HG03060 (cell line): ENCODE data around the gene MAST4.

Experiments used
- ATAC-seq: cut with Tn5 transposase; IDR thresholded peaks from one replicate; pipeline ENCODE4 v1.9.1; 2021; ENCODE audit warnings: low read depth, moderate number of reproducible peaks; ENCODE audit not compliant: unreplicated experiment

MAST4 gene

DNA sequence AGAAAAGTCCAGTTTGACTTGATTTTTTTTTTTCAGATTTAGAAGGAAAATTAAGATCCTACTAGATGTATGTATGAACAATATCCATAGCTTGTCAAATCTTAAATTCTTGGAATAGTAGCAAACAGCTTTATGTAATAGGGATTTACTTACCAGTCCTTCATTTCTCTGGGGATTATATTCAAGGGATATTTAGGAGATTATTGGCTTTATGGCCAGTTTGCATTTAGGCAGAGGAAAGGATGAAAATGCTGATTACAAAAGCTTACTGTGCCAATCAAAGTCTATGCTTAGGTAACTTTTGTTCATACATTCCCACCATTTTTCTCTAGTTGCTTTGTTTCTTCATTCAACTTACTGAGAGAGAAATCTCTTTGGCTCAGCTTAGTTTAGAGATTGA is 47.9 kb downstream of the MAST4 start:
- ATAC-seq = no peak

DNA sequence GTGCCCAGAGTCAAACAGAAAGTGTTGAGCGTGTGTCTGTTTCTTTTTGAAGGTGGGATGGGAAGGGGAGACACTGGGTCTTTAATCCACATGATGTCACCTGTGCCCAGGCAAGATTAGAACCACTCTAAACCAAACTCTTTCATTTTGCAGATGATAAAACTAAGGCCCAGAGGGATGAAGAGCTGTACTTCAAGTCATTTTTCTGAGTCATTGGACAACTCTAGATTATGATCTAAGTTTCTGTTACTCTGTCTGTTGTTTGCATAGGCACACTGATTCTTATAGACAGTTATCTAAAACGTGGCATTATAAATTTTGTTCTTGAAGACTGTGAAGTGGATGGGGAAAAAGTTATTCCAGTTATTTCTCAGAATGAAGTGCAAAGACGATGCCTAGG is 48.8 kb downstream of the MAST4 start:
- no peak for ATAC-seq

DNA sequence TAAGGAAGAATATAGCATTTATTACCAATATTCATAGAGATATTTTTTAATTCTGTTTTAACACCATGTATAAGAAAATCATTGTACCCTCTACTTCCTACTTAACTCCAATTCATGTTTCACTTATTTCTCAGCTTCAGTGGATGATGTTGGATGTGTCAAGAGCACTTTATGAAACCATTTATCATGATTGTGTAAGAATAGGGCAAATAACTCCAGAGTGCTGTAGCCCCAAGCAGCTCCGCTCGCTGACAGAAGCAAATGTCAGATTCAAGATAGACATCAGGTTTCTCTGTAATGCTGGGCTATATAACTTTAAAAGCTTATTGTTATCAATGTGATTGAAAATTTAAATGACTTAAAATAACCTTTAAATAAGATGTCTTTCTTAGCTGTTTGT is 50.4 kb downstream of the MAST4 start:
- no peak for ATAC-seq

DNA sequence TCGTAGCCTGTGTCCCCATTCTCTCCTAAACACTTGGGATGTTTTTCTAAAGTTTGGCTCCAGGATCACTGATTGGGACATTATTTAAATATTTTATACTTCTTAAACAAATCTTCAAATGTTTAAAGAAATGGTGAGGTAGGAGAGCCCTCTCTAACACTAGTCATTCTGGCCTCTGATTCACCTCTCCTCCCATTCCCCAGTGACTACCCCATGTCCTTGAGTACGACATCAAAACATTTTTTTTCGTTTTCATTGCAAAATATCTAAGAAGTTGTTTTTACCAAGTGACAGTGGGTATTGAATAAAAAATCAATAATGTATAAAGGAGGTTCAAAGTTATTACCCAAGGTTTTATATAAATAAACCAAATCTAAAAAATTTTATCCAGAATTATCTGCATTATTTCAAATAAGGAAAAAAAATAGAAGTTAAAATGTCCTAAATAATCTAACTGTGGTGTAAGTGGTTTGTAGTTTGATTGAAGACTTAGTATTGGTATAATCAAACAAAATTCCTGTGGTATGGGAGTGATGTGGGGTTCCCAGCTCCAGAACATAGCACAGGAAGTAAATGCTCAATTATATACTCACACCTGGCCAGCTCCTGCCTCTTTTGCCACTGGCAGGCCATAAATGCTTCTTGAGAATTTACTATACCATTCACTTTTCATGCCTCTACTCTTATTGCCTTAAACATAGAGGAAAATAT is 51.1 kb downstream of the MAST4 start:
- ATAC-seq = no peak

DNA sequence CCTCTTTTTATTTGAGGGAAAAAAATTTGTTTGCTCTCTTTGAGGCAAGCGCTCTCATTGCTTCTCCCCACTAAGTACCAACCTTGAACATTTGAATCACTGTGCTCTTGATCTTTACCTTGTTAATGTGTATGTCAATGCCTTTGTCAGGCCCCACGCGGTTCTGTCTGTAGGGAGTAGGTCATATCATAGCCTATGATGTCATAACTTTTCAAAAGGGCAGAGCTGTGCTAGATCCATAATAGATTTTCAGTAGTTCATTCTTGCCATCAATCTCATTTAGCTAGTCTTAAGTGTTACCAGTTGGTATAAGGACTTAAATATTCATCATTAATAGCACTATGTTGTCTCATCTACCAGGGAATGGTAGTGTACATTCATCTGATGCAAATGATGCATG is 56.6 kb downstream of the MAST4 start:
- ATAC-seq = no peak

DNA sequence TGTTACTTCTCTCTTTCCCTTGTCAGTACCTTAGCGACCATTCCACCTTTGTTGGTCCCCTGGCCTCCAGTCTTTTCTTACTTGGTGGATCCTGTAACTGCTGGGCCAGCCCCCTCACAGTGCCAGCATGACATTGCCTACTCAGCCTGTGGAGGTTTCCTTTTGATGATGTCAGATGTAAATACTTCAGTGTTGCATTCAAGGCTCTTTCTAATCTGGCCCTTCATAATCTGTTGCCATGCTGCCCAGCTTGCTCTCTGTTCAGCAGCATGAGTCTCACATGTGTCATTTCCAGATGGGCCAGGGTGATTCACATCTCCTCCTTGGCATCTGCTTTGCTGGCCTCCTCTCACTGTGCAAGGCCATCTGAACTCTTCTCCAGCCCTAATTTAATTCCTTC is 57.1 kb downstream of the MAST4 start:
- no peak for ATAC-seq

DNA sequence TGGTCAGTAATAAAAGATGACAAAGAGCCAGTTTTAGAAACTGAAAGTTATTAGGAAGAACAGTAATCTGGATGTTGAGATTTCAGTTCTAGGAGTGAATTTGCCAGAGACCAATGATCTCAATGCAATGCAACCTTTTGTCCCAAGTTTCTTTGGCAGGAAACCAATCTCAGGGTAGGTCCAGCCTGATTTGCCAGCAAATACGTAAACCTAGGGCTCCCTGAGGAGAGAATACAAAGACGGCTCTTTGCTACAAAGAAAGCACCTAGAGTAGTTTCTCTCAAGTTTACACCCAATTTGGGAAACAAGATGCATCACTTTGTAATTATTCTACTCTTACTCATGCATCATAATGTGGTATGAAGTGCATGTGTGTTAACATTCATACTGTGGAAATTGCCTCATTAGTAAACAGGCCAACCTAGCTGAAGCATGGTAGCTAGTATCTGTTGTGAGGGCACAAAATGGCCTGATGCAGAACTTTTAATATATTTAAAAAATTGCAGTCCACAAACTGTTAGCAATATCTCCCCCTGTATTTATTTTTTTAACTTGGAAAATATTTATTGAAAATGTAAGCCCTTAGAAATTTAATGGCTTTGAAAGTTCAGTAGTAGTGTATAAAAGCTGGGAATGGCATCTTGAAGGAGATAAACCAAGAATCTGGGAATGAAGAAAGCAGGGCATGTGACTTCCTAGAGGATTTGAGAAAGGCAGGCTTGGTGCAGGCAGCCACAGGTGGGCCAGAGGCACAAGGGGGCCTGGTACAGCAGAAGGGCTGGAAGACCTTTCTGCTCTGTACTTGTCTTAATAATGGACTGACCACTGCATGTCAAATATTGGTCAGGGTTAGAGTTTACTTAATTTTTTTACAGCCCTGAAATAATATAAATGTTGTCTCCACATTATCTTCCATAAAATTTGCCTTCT is 59.5 kb downstream of the MAST4 start:
- ATAC-seq = no peak

DNA sequence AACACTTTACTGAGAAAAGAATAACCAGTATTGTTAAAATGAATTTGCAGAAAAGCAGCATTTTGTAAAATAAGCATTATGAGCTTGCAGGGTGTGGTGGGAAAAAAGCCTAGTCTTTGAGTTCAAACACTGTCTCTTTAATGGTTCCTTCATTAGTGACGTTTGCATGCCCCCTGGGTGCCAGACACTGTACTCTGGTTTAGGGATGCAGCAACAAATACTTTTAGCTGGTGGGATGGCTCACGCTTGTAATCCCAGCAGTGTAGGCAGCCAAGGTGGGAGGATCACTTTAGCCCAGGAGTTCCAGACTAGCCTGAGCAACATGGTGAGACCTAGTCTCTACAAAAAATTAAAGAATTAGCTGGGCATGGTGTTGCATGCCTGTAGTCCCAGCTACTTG is 62.3 kb downstream of the MAST4 start:
- ATAC-seq = no peak

DNA sequence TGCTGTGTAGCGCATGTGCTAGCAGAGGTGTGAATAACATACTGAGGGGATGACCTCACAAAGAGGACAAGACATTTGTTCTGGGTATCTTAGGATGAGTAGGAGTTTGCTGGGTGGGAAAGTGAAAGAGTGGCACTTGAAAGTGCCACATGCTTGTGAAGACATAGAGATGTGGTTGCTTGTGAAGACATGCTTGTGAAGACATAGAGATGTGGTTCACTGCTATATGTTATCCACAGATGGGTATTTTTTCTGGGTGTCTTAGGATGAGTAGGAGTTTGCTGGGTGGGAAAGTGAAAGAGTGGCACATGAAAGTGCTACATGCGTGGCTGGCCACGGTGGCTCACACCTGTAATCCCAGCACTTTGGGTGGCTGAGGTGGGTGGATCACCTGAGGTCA is 63.6 kb downstream of the MAST4 start:
- no peak for ATAC-seq

DNA sequence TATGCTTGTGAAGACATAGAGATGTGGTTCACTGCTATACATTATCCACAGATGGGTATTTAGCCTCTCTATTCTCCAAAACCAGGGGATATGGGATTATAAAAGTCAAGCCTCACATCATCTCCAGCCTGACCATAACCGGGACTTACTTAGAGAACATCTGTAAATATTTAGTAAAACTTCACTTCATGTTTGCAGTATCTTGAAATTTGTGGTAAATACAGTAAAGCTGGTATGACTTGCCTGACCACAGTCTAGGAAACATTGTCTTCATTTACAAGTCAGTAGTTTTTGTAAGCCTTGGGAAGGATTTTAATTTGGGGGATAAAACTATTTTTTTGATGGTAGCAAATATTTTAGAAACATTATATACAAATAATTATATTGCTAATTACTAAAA is 64.2 kb downstream of the MAST4 start:
- no peak for ATAC-seq

DNA sequence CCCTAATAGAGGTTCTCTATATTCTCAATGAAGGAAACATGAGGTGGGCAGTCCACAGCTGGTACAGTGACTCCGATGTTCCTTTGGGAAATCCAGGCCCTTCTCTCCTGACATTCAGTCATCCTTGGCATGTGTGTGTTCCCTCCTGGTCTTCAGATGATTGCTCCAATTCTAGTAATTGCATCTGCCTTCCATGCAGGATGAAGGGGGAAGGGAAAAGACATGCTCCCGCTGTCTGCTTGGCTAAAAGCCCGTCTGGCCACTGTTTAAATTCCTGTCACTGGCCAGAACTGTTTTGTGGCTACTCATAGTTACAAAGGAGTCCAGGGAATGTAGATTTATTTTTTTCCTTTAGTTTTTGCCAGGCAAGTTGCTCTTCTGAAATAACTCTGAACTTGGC is 65.0 kb downstream of the MAST4 start:
- no peak for ATAC-seq

DNA sequence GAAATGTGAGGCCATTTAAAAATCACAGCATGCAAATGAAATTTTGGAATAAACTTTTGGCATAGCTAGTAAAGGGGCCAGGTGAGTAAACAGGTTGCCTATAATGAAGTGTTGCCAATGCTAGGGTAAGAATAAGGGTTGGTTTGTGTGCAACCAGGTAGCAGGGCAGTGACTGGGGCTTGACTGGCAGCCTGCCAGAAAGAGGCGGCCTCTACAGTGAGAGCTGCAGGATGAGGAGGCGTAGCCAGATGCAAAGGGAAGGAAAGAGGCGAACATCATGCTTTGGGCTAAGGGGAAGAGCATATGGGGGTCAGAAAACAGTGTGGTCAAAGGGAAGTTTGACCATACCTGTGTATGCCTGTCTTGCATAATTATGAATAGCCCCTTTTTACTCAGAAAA is 70.6 kb downstream of the MAST4 start:
- no peak for ATAC-seq

DNA sequence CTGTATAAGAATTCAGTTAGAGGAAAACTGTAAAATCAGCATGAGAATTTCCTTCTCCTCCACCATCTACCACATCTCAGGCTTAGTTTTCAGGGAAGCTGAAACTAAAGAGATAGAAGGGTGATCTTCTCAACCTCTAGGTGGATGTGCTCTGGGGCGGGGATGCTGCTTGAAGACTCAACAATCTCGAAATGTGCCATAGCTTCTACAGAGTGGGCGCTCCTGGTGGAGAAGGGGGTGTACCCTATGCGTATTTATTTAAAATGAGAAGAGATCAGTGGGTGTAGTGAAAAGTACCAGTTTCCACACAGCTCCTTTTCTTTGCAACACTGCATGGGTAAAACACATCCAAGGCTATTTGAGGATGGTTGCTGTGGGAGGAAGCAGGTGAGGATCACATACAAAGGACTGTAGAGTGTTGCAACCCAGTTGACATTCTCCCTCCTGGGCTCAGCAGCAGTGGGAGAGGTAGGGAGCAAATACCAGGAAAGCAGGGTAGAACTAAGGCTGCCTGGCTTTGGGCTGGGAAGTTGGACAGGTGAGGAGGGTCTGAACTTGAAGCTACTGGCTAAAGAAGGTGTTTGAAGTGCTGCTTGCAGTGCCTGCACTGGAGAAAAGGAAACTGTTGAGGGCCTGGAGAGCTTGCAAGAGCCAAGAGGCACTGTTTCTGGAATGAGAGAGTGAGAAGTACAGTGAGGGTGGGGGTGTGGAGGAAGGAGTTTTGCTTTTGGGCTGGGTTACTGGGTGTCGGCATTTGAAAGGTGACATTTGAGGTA is 73.1 kb downstream of the MAST4 start:
- ATAC-seq = no peak

DNA sequence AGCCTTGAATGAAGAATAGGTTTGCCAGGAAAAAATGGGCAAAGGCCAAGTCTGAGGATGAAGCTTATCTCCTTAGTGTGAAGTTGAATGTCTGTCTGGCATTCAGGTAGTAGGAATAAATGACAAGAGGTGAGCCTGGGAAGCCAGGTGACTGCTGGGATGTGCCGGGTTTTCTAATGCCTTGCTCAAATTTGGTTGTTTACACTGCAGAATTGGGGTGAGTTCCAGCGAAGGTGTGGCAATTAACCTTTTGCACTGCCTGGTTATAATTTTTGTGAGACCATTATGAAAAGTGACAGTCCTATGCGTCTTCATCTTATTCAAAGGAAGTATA is 73.6 kb downstream of the MAST4 start:
- ATAC-seq = no peak

DNA sequence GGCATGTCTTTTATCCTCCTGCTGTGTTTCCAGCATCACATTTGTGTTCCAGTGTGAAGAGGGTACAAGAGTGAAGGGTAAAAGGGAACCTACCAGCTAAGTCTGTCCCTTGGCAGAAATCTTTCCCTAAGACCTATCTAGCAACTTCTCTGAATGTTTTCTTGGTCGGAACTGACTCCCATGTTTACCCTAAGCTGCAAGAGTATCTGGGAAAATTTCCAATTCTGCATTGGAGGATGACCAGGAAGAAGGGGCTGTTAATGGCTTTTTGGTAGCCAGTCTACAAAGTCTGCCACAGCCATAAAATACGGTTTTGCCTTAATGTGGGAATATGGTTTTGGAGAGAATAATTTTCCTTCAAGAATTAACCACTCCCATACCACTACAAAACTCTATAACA is 75.1 kb downstream of the MAST4 start:
- ATAC-seq = no peak

DNA sequence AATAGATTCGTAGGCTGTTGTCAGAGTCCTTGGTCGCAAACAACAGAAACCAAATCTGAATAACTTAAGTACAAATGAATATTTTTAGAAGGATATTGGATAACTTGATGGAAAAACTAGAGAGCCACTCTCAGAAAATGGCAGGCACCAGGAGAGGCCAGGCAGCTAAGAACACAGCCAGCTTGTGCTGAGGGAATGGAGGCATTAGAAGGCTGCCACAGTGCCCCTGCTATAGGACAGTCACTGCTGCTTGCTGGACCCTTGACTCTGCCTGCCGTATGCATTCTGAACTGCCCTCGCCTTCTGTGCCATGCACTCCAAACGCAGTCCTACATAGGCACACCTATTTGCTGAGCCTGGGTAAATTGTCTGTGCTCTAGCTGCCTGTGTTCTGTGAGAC is 78.6 kb downstream of the MAST4 start:
- ATAC-seq = no peak

DNA sequence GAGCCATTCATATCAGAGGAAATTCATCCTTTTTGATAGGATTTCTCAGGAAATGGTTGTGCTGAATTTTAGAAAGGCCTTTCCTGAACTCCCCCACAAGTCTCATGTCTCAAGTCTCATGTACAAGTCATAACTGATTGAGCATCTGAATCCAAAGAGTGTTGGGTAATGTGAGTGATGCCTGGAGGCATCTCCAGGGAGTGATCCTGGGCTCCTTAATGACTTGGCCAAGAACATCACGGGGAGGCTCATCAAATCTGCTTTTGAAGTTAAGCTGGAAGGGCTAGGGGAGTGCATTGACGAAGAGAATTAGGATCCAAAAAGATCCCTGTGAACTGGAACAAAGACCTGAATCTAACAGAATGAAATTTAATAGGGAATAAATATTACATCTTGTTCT is 79.2 kb downstream of the MAST4 start:
- ATAC-seq = no peak

DNA sequence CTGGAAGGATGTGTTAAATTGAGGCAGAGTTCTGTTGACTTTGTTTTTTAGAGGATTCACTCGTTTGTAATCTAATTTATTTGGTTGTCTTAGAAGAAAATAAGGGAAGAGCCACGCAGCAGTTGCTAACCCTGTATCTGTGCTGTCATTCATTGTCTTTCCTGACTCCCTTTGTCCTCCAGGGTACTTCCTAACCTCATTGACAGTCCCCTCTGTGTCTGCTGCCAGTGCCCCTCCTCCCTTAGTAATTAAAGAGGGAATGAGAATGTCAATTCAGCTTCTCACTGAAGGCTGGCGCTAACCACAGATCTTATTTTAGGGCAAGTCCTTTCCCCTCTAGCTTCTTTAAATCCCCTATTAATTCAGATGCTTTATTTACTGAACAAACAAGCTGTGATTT is 84.0 kb downstream of the MAST4 start:
- ATAC-seq = no peak

DNA sequence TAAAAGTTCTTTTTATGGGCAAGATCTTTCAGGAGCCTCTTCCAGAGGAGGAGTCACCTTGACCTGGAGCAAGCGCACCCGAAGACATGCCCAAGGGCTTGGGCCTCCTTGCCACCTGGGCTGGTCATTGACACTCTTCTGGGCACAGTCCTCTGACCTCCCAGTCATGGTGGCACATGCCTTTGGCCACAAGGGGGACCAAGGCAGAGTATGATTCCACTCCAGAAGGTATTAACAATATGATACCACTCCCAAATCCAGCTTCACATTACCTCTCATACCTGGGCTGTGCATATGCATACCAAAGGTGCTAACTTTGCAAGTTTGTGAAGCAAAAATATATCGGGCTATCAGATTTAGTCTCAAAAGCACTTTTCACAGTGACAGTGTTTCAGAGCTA is 84.6 kb downstream of the MAST4 start:
- no peak for ATAC-seq

DNA sequence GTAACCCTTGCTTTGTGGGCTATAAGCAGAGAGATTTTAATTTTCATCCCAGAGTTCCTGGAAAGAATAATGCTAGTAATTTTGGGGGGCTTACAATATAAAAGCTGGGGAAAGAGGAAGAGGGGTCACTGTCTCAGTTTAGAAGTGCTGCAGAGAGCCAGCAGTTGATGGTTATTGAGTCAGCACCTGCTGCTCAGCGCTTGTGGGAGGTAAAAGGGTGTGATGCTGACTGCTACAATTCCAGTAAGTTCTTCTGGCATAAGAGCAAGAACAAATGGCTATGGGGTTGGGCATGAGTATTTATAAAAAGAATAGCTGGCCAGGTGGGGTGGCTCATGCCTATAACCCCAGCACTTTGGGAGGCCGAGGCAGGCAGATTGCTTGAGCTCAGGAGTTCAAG is 88.5 kb downstream of the MAST4 start:
- ATAC-seq = no peak

DNA sequence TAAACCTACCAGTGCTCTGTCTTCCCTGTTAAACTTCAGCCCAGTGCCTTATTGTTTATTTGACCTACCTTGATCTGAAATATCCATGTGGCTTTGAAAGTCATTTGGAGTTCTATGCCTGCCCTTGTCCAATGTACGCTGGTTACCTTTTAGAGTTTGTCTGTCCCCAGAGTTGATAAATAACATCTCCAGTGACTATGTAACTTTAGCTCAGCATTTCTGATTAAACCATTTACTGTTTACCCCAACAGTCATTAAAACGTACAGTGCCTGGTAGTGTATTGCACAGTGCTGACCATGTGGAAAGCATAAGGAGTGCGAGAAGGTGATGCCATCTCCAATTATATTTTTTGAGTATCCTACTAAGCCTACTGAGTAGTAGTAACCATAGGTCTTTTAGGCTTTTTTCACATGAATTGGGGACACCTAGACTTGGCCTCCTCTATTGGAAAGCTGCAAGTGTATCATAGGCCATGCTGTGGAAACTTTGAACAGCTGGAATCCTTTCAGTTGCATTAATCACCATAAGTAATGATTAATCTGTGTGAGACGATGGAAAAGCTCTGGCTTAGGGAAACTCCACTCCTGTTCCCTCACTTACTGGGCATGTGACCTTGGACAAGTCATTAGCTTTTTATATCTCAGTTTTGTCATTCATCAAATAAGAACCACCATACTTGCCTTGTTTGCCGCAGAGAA is 93.5 kb downstream of the MAST4 start:
- no peak for ATAC-seq
